ENCODE data around the gene PRODH.

- TF ChIP-seq POLR2A (IDR thresholded peaks at IDR 0.05; ENCODE audit: low read depth, low read length) = no peak
- TF ChIP-seq POLR2AphosphoS5 (IDR thresholded peaks at IDR 0.05; ENCODE audit: low read depth, low read length) = no peak
Measured at GRCh38 chr22:18925368-18926064, 10.6 kb downstream of the PRODH start.

Measured in GM12892 (cell line).